OCI-LY7 (cell line): ENCODE results near the gene TM9SF2. TPM values are rescaled to one million over a fixed set of nuclear protein-coding genes. Genes with fewer than 3 reads are reported as not detected.

Source experiments
- BruUV-seq: library from RNA; stranded (reverse); fragments of 400-500 nt; replicated peaks from 2 replicates; lab custom pipeline; 2021; lab: Mats Ljungman, UMichigan
- CTCF ChIA-PET: fragments of 300-600 bp; sonication (Branson Sonifier 250); formaldehyde crosslinking; loops from one replicate; lab custom pipeline; 2022; ENCODE audit warnings: antibody characterized with exemption; ENCODE audit not compliant: unreplicated experiment; lab: Charles Lee
- POLR2A ChIA-PET: fragments of 300-600 bp; sonication (Branson Sonifier 250); formaldehyde crosslinking; loops from one replicate; lab custom pipeline; 2022; ENCODE audit warnings: antibody characterized with exemption; lab: Charles Lee
- DNase-seq: peaks from one replicate; pipeline ENCODE4 v3.0.0-alpha.2; 2015; ENCODE audit warnings: low spot score
- H2AFZ ChIP-seq: fragments of 200-600 bp; sonication (generic), shearing (Covaris generic); 2 replicates; pipeline ENCODE4 v1.6.1; 2014; ENCODE audit warnings: mild to moderate bottlenecking, antibody characterized with exemption, low read length, moderate library complexity
- H3K27ac ChIP-seq: fragments of 200-600 bp; sonication (generic); 2 replicates; pipeline ENCODE4 v1.5.1; 2014; ENCODE audit warnings: mixed run types, low read depth, mild to moderate bottlenecking, moderate library complexity, low read length, inconsistent platforms; ENCODE audit not compliant: poor library complexity, severe bottlenecking
- H3K36me3 ChIP-seq: fragments of 200-600 bp; sonication (generic); 2 replicates; pipeline ENCODE4 v1.6.1; 2014; ENCODE audit warnings: mild to moderate bottlenecking, antibody characterized with exemption, low read length, moderate library complexity, mixed read lengths; ENCODE audit not compliant: insufficient read depth
- H3K4me1 ChIP-seq: fragments of 200-600 bp; sonication (generic); 2 replicates; pipeline ENCODE4 v1.5.1; 2014; ENCODE audit warnings: mild to moderate bottlenecking, low read length; ENCODE audit not compliant: insufficient read depth, poor library complexity, severe bottlenecking
- H3K4me2 ChIP-seq: fragments of 200-600 bp; sonication (generic); 2 replicates; pipeline ENCODE4 v1.6.1; 2014; ENCODE audit warnings: mild to moderate bottlenecking, low read length
- H3K4me3 ChIP-seq: fragments of 200-600 bp; sonication (generic); 2 replicates; pipeline ENCODE4 v1.5.1; 2014; ENCODE audit warnings: mild to moderate bottlenecking, low read depth, low read length; ENCODE audit not compliant: poor library complexity, severe bottlenecking
- H3K79me2 ChIP-seq: fragments of 200-600 bp; sonication (generic); 2 replicates; pipeline ENCODE4 v1.6.1; 2016; ENCODE audit warnings: low read depth, mild to moderate bottlenecking, low read length, moderate library complexity, mixed read lengths; ENCODE audit not compliant: insufficient read depth
- H3K9me2 ChIP-seq: fragments of 200-600 bp; sonication (generic); 2 replicates; pipeline ENCODE4 v1.6.1; 2016; ENCODE audit warnings: mild to moderate bottlenecking, low read length, mixed read lengths; ENCODE audit not compliant: insufficient read depth
- H3K9me3 ChIP-seq: fragments of 200-600 bp; sonication (generic); 2 replicates; pipeline ENCODE4 v1.6.1; 2014; ENCODE audit warnings: mild to moderate bottlenecking, mixed run types, low read length, mixed read lengths
- H4K20me1 ChIP-seq: fragments of 200-600 bp; sonication (generic); 2 replicates; pipeline ENCODE4 v1.6.1; 2014; ENCODE audit warnings: mild to moderate bottlenecking, antibody characterized with exemption, low read length, moderate library complexity, mixed read lengths; ENCODE audit not compliant: insufficient read depth
- EZH2phosphoT487 ChIP-seq: fragments of 200-600 bp; sonication (generic); IDR thresholded peaks from 2 replicates; pipeline ENCODE4 v1.6.1; 2018; ENCODE audit warnings: low read depth, borderline replicate concordance, mild to moderate bottlenecking, mixed run types, antibody characterized with exemption, low read length, moderate library complexity, mixed read lengths
- intact Hi-C: fragments of 100-400 bp; cut with micrococcal nuclease; formaldehyde crosslinking; loops from one replicate; pipeline ENCODE4 v1.10.0; 2022; ENCODE audit not compliant: unreplicated experiment
- total RNA-seq, 2 experiments: library from RNA; depleted of rRNA in 1 of 2; stranded (reverse); fragments of >200 nt in 1 of 2; shearing (Covaris generic) in 1 of 2; gene quantifications; 2 replicates each; pipeline ENCODE4 v1.2.3, GENCODE V29; 2014 to 2022
- TF ChIP-seq, protein P1 (sequence below): fragments of 200-600 bp; sonication (generic); conservative IDR thresholded peaks from 2 replicates; pipeline ENCODE4 v1.5.1; 2014; ENCODE audit warnings: mild to moderate bottlenecking, antibody characterized with exemption, low read length, moderate library complexity, mixed read lengths

The TM9SF2 gene
- total RNA-seq, 2 experiments from 2014 or later = 17.8 to 27.3 TPM

DNA sequence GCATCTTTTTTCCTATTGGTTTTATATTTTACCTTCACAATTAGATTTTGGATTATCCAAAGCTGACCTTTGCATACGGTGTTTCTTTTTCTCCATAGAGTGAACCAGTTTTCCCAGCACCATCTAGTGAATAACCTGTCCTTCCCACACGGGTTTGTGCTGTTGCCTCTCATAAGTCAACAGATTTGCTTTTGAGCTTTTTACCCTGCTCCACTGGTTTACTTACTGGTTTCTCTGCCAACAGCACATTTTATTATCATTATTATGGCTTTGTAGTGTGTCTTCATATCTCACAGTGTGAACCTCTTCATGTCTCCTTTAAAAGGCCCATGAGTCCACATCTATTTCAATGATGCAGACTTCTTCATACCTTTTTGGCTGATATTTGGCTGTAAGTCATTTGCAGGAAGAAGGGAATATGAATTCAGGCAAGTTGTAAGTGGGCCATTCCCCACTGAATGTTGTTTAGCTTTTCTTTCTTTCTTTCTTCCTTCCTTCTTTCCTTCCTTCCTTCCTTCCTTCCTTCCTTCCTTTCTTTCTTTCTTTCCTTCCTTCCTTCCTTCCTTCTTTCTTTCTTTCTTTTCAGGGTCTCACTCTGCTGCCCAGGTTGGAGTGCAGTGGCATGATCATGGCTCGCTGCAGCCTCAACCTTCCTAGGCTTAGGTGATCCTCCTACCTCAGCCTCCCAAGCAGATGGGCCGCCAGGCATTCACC is 86.8 kb downstream of the TM9SF2 start:
- Histone ChIP-seq H4K20me1 (no peaks in the 10 kb centered on the region), H3K27ac (no peak overlapping the region), H3K36me3 (no peaks in the 10 kb centered on the region), H3K9me2 (no peaks in the 10 kb centered on the region), H3K4me3 (no peak overlapping the region), H2AFZ (no peak overlapping the region), H3K9me3 (no peaks in the 10 kb centered on the region), H3K4me1 (no peaks in the 10 kb centered on the region), H3K4me2 (no peak overlapping the region), H3K79me2 (no peaks in the 10 kb centered on the region)
- ChIA-PET POLR2A (no interaction called here), CTCF (no interaction called here)
- BruUV-seq = no TSS peak
- intact Hi-C loops = no loop called here
- no peak for TF ChIP-seq EZH2phosphoT487
- TF ChIP-seq, protein P1, sequence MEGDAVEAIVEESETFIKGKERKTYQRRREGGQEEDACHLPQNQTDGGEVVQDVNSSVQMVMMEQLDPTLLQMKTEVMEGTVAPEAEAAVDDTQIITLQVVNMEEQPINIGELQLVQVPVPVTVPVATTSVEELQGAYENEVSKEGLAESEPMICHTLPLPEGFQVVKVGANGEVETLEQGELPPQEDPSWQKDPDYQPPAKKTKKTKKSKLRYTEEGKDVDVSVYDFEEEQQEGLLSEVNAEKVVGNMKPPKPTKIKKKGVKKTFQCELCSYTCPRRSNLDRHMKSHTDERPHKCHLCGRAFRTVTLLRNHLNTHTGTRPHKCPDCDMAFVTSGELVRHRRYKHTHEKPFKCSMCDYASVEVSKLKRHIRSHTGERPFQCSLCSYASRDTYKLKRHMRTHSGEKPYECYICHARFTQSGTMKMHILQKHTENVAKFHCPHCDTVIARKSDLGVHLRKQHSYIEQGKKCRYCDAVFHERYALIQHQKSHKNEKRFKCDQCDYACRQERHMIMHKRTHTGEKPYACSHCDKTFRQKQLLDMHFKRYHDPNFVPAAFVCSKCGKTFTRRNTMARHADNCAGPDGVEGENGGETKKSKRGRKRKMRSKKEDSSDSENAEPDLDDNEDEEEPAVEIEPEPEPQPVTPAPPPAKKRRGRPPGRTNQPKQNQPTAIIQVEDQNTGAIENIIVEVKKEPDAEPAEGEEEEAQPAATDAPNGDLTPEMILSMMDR = no peak
- DNase-seq = no peak

DNA sequence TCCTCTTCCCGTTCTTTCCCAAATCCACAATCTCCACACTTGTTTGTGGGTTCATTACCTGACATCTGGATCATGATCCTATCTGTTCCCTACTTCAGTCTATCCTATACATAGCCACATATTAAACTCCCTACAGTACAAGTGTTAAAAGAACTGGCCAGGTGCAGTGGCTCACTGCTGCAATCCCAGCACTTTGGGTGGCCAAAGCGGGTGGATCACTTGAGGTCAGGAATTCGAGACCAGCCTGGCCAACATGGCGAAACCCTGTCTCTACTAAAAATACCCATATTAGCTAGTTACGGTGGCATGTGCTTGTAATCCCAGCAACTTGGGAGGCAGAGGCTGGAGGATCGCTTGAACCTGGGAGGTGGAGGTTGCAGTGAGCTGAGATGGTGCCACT is 88.3 kb downstream of the TM9SF2 start:
- Histone ChIP-seq H3K9me3 (no peaks in the 10 kb centered on the region), H3K4me3 (no peak overlapping the region), H3K4me1 (no peaks in the 10 kb centered on the region), H3K79me2 (no peaks in the 10 kb centered on the region), H3K9me2 (no peaks in the 10 kb centered on the region), H3K27ac (no peak overlapping the region), H2AFZ (no peak overlapping the region), H3K4me2 (no peak overlapping the region), H3K36me3 (no peaks in the 10 kb centered on the region), H4K20me1 (no peaks in the 10 kb centered on the region)
- intact Hi-C loops = no loop called here
- no peak for TF ChIP-seq EZH2phosphoT487
- TF ChIP-seq, protein P1 = no peak
- no peak for DNase-seq
- ChIA-PET CTCF (no interaction called here), POLR2A (no interaction called here)
- BruUV-seq = no TSS peak

DNA sequence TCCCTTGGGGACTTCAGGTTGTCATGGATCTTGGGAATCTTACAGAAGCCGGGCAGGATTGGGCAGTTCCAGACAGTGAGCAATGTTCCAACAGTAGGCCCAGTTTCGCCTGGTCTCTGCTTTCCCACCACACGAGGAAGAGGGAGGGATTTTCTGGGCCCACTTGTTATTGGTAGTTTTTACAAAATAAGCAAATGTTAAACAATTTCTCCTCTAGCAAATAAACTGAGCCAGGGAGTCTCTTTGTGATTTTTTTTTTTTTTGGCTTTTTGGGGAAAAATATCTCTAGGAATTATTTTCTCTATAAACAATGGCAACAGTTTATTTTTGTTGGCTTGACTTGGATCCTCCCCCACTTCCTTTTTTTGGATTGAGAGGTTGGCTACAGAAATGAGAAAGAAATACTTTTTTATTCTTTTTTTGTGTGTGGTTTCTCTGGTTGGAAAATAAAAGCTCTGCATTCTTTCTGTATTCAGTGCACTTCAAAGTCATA is 89.3 kb downstream of the TM9SF2 start:
- no peak for DNase-seq
- intact Hi-C loops = no loop called here
- no peak overlapping the region for H3K27ac ChIP-seq
- H3K79me2 ChIP-seq = no peaks in the 10 kb centered on the region
- no peak overlapping the region for H3K4me2 ChIP-seq
- H4K20me1 ChIP-seq = no peaks in the 10 kb centered on the region
- no peaks in the 10 kb centered on the region for H3K36me3 ChIP-seq
- ChIA-PET CTCF (no interaction called here), POLR2A (interaction anchor here (0.6 to 0.7 kb wide), 2 partner anchors 61 to 393 kb away, joined by 3 read pairs; no protein-coding TSS in a partner anchor)
- BruUV-seq = no TSS peak
- H2AFZ ChIP-seq = no peak overlapping the region
- no peaks in the 10 kb centered on the region for H3K9me2 ChIP-seq
- H3K9me3 ChIP-seq = no peaks in the 10 kb centered on the region
- H3K4me1 ChIP-seq = no peaks in the 10 kb centered on the region
- TF ChIP-seq, protein P1 = no peak
- TF ChIP-seq EZH2phosphoT487 = no peak
- no peak overlapping the region for H3K4me3 ChIP-seq
